ENCODE measurements around the gene SNX22.
"Not testable (repeated sequence)": the region's sequence is repeated elsewhere in the genome, so short reads cannot be mapped to it uniquely, and the experiment has no call there.

DNA sequence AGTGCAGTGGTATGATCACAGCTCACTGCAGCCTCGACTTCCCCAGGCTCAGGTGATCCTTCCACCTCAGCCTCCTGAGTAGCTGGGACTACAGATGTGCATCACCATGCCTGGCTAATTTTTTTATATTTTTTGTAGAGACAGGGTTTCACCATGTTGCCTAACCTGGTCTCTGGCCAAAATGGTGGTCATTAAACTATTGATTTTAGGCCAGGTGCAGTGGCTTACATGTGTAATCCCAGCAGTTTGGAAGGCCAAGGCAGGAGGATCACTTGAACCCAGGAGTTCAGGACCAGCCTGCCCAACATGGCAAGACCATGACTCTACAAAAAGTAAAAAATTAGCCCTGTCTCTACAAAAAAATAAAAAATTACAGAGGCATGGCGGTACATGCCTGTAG is 31.2 kb upstream of the SNX22 start:
- TF ChIP-seq CTCF, POLR2A (IDR thresholded peaks at IDR 0.05): not testable (repeated sequence)

Data from lower leg skin (tissue), 3 donors.